ENCODE measurements around the gene GNG3.
A peak's percentile ranks its signal among the peaks of the same experiment; 100 is the strongest.

GNG3 gene

DNA sequence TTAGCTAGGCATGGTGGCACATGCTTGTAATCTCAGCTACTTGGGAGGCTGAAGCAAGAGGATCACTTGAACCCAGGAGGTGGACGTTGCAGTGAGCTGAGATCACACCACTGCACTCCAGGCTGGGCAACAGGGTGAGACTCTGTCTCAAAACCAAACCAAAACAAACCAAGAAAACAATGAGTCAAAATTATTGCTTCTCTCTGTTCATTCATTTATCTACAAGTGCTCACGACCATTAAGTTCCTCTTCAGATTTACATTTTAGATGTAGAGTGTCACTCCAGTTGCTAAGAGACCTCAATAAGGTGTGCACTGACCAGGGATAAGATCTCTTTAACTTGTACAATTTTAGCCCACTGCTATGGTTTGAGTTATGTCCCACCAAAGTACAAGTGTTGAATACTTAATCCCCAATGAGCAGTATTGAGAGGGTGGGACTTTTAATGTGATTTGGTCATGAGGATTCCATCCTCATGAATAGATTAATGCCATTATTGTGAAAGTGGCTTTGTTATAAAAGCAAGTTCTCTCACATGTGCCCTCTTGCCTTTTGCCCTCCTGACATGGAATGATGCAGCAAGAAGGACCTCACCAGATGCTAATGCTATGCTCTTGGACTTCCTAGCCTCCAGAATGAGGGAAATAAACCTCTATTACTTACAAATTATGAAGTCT is 12.0 kb downstream of the GNG3 start:
- H3K79me2 ChIP-seq (ENCODE audit: insufficient read depth, low read length), result peaks cover 96% of the 10 kb centered on the region
- no peaks in the 10 kb centered on the region for H3K27me3 ChIP-seq (ENCODE audit: insufficient read depth, low read length, poor library complexity)
- peaks cover 16% of the 10 kb centered on the region; the same call in 1 of the 2 replicates for H4K20me1 ChIP-seq (ENCODE audit: insufficient read depth, low read length)
- TF ChIP-seq EZH2 (IDR thresholded peaks at IDR 0.05; ENCODE audit: borderline replicate concordance, low read depth, low read length, severe bottlenecking), result no peak
- TF ChIP-seq, protein P1, sequence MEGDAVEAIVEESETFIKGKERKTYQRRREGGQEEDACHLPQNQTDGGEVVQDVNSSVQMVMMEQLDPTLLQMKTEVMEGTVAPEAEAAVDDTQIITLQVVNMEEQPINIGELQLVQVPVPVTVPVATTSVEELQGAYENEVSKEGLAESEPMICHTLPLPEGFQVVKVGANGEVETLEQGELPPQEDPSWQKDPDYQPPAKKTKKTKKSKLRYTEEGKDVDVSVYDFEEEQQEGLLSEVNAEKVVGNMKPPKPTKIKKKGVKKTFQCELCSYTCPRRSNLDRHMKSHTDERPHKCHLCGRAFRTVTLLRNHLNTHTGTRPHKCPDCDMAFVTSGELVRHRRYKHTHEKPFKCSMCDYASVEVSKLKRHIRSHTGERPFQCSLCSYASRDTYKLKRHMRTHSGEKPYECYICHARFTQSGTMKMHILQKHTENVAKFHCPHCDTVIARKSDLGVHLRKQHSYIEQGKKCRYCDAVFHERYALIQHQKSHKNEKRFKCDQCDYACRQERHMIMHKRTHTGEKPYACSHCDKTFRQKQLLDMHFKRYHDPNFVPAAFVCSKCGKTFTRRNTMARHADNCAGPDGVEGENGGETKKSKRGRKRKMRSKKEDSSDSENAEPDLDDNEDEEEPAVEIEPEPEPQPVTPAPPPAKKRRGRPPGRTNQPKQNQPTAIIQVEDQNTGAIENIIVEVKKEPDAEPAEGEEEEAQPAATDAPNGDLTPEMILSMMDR (IDR thresholded peaks at IDR 0.05; ENCODE audit: borderline replicate concordance, extremely low read depth, low read length, poor library complexity, severe bottlenecking), result no peak
- H3K9ac ChIP-seq (ENCODE audit: low read depth, low read length), result no peak overlapping the region
- DNase-seq (no peak), ATAC-seq (ENCODE audit: insufficient read depth, low read depth) (no peak)
- H3K9me3 ChIP-seq (ENCODE audit: insufficient read depth, low read length, severe bottlenecking), result no peaks in the 10 kb centered on the region
- peaks cover 36% of the 10 kb centered on the region for H3K4me1 ChIP-seq (ENCODE audit: insufficient read depth, low read length)
- H3K36me3 ChIP-seq (ENCODE audit: insufficient read depth, low read length), result peaks cover 98% of the 10 kb centered on the region
- no peak overlapping the region for H3K27ac ChIP-seq (ENCODE audit: low read length)
- no peak overlapping the region for H2AFZ ChIP-seq (ENCODE audit: low read depth, low read length)
- no peak overlapping the region for H3K4me3 ChIP-seq (ENCODE audit: low read depth in 1 of 2, low read length in 2 of 2)
- no peak overlapping the region for H3K4me2 ChIP-seq (ENCODE audit: insufficient read depth, low read length)

DNA sequence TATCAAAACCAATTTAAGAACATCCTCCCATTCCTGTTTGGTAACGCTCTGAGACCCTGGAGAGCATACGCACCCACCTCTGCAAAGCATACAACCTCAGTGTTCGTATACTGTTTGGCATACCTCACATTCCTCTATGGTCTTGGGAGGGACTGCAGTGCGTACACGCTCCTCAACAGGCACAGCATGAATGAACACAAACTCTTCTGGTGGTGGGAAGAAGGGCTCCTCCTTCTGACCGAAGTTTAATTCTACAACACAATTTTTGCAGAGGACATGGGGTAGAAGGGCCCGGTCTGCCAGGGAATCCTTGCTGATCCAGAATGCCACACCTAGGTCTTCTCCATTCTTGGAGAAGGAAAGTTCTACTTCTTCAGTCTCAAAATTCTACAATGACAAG is 14.5 kb downstream of the GNG3 start:
- H3K36me3 ChIP-seq (ENCODE audit: insufficient read depth, low read length), result peaks cover 94% of the 10 kb centered on the region

DNA sequence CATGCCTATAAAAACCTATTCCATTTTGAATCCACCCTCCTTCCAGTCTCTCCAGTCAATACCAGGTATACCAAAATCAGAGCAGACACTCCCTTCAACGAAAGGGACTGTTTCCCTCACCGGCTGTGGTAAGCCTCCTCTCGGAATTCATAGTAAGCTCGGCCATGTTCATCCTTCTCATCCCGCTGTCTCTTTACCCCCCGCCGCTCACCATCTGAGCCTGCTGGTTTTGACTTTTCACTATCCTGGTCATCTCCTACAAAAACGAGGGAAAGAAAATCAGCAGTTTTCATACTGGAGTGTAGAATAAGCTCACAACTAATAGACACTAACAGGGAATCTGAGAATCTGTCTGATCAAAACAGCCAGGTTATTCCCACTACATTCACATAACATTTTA is 16.7 kb downstream of the GNG3 start:
- DNase-seq, result no peak
- H3K27ac ChIP-seq (ENCODE audit: low read length), result no peak overlapping the region; the same call in 1 of the 2 replicates
- no peak overlapping the region for H2AFZ ChIP-seq (ENCODE audit: low read depth, low read length)
- H3K4me3 ChIP-seq (ENCODE audit: low read depth in 1 of 2, low read length in 2 of 2), result peak overlapping the region; percentile 74 to 93; a peak in 3 of 4 replicates
- peak overlapping the region; percentile 94 for H3K9ac ChIP-seq (ENCODE audit: low read depth, low read length)
- H3K27me3 ChIP-seq (ENCODE audit: insufficient read depth, low read length, poor library complexity), result no peaks in the 10 kb centered on the region
- no peak for ATAC-seq (ENCODE audit: insufficient read depth, low read depth)
- H3K79me2 ChIP-seq (ENCODE audit: insufficient read depth, low read length), result peaks cover 88% of the 10 kb centered on the region
- peak overlapping the region; percentile 90 for H3K4me2 ChIP-seq (ENCODE audit: insufficient read depth, low read length)
- peaks cover 73% of the 10 kb centered on the region for H3K36me3 ChIP-seq (ENCODE audit: insufficient read depth, low read length)
- H3K4me1 ChIP-seq (ENCODE audit: insufficient read depth, low read length), result peaks cover 40% of the 10 kb centered on the region
- H3K9me3 ChIP-seq (ENCODE audit: insufficient read depth, low read length, severe bottlenecking), result no peaks in the 10 kb centered on the region
- peaks cover 37% of the 10 kb centered on the region for H4K20me1 ChIP-seq (ENCODE audit: insufficient read depth, low read length)
- TF ChIP-seq EZH2 (IDR thresholded peaks at IDR 0.05; ENCODE audit: borderline replicate concordance, low read depth, low read length, severe bottlenecking), result no peak
- TF ChIP-seq, protein P1 (IDR thresholded peaks at IDR 0.05; ENCODE audit: borderline replicate concordance, extremely low read depth, low read length, poor library complexity, severe bottlenecking), result no peak

More for the DNA sequence above, 14.5 kb downstream of the GNG3 start:
- no peak for DNase-seq
- peaks cover 37% of the 10 kb centered on the region for H4K20me1 ChIP-seq (ENCODE audit: insufficient read depth, low read length)
- TF ChIP-seq, protein P1 (IDR thresholded peaks at IDR 0.05; ENCODE audit: borderline replicate concordance, extremely low read depth, low read length, poor library complexity, severe bottlenecking), result peak; percentile 30
- no peak for TF ChIP-seq EZH2 (IDR thresholded peaks at IDR 0.05; ENCODE audit: borderline replicate concordance, low read depth, low read length, severe bottlenecking)
- no peak overlapping the region for H3K9ac ChIP-seq (ENCODE audit: low read depth, low read length)
- H3K79me2 ChIP-seq (ENCODE audit: insufficient read depth, low read length), result peaks cover 97% of the 10 kb centered on the region
- H3K27me3 ChIP-seq (ENCODE audit: insufficient read depth, low read length, poor library complexity), result no peaks in the 10 kb centered on the region
- peak overlapping the region; percentile 13; the same call in 1 of the 2 replicates for H3K4me2 ChIP-seq (ENCODE audit: insufficient read depth, low read length)
- peaks cover 49% of the 10 kb centered on the region for H3K4me1 ChIP-seq (ENCODE audit: insufficient read depth, low read length)
- no peak overlapping the region for H3K4me3 ChIP-seq (ENCODE audit: low read depth in 1 of 2, low read length in 2 of 2)
- no peak for ATAC-seq (ENCODE audit: insufficient read depth, low read depth)
- no peak overlapping the region for H3K27ac ChIP-seq (ENCODE audit: low read length)
- H2AFZ ChIP-seq (ENCODE audit: low read depth, low read length), result no peak overlapping the region
- H3K9me3 ChIP-seq (ENCODE audit: insufficient read depth, low read length, severe bottlenecking), result no peaks in the 10 kb centered on the region
